ENCODE measurements around the gene DNAH17.

DNAH17 gene, protein sequence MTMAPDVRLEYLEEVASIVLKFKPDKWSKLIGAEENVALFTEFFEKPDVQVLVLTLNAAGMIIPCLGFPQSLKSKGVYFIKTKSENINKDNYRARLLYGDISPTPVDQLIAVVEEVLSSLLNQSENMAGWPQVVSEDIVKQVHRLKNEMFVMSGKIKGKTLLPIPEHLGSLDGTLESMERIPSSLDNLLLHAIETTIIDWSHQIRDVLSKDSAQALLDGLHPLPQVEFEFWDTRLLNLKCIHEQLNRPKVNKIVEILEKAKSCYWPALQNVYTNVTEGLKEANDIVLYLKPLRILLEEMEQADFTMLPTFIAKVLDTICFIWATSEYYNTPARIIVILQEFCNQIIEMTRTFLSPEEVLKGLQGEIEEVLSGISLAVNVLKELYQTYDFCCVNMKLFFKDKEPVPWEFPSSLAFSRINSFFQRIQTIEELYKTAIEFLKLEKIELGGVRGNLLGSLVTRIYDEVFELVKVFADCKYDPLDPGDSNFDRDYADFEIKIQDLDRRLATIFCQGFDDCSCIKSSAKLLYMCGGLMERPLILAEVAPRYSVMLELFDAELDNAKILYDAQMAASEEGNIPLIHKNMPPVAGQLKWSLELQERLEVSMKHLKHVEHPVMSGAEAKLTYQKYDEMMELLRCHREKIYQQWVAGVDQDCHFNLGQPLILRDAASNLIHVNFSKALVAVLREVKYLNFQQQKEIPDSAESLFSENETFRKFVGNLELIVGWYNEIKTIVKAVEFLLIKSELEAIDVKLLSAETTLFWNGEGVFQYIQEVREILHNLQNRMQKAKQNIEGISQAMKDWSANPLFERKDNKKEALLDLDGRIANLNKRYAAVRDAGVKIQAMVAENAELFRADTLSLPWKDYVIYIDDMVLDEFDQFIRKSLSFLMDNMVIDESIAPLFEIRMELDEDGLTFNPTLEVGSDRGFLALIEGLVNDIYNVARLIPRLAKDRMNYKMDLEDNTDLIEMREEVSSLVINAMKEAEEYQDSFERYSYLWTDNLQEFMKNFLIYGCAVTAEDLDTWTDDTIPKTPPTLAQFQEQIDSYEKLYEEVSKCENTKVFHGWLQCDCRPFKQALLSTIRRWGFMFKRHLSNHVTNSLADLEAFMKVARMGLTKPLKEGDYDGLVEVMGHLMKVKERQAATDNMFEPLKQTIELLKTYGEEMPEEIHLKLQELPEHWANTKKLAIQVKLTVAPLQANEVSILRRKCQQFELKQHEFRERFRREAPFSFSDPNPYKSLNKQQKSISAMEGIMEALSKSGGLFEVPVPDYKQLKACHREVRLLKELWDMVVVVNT (N-terminal part only)

DNA sequence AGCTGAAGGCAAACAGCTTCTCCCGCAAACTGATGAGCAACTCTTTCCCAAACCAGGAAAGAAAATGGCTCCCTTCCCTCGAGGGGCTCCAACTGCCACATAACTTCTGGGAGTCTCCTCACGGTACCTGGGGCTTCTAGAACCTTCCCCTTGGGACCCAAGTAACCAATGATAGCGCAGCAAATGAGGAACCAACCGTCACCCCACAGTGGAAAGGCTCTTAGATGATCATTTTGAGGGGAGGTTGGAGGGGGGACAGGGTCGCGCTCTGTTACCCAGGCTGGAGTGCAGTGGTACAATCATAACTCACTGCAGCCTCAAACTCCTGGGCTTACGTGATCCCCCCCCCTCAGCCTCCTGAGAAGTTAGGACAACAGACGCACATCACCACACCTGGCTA is at the start of gene DNAH17:
TSS of gene DNAH17 (minus strand) at position 101 of the 400 bp plus-strand sequence. CDS start 2,339 bp downstream, outside the sequence.
- DNase-seq: no peak

GRCh38 chr17:78624324-78625151 is 47.3 kb upstream of the DNAH17 start:
- no peak for DNase-seq

DNA sequence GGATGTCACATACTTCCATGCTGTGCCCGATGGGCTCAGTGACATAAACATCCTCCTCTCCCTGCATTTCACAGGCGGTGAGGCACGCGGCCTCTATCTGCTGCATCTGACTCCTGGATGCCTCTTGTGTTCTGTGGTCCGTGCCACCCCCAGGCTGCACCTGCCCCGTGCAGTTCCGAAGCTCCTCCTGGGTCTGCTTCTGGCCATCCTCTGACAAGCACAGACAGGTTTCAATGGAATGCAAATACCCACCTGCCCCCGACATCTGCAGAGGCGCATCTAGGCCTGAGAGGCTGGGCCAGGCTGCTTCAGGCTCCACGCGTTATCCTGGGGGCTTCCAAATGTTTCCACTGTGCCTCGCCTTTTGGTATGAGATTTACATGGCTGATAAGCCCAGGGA is 46.3 kb upstream of the DNAH17 start:
- DNase-seq: no peak

GRCh38 chr17:78622491-78623265 is 45.5 kb upstream of the DNAH17 start:
- DNase-seq: no peak

DNA sequence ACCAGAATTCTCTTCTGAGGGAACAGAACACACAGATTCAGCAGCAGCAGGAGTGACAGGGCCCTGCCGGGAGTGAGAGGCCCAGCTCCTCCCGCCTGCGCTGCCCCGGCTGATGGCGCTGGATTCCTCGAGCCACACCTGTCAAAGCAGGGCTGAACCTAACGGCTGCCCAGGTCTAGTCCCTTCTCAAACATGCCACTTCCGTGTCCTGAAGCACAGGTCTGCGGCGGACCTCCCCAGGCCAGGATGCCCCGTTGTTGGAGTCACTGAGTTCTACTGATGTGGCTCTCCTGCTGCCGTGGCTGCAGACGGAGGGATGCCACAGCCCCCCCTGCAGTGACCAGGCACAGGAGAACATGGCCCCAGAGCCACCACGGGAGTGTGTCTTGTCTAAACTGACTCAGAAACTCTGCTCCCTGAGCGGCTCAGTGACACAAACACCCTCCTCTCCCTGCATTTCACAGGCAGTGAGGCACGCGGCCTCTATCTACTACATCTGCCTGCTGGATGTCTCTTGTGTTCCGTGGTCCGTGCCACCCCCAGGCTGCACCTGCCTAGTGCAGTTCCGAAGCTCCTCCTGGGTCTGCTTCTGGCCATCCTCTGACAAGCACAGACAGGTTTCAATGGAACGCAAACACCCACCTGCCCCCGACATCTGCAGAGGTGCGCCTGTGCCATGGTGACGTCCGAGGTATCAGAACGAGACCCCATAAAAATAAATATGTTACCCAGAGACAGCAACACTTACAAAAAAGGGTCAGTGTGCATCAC is 44.7 kb upstream of the DNAH17 start:
- no peak for DNase-seq

GRCh38 chr17:78620099-78620498 is 42.9 kb upstream of the DNAH17 start:
- DNase-seq: no peak

- no peak for DNase-seq
Measured at GRCh38 chr17:78619334-78619733, 42.1 kb upstream of the DNAH17 start.

DNA sequence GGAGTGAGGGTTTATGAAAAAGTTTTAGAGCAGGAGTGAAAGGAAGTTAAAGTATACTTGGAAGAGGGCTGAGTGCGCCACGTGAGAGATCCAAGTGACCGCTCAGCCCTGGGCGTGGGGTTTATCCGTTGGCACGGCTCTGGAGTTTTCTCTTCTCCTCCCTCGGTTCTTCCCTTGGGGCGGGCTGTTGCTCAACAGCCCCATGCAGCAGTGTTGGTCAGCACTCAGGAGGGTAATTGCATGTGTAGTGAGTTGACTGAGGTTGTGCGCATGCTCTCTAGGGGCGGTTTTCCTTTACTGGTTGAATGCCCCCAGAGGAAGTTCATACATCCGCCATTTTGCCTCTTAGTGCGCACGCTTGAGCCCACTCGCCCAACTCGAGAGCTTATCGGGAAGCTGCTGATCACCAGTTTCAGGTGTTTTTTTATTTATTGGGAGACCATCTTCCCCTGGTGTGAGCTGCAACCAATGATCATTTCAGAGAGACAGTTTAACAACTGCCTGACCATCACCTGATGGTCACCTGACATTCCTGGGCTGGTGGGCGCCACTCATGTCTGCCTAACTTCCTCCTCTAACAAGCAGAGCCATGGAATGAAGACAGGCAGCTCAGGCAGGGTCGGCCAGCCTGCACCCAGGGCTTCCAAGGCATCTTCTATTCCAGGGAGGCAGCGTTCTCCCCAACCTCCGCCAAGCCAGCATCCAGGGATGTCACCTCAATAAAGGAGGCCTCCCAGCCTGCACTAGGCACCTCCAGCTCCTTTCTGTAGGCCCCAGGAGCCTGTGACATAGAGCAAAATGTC is 41.3 kb upstream of the DNAH17 start:
- DNase-seq: no peak

- DNase-seq: no peak
Measured at GRCh38 chr17:78617511-78618061, 40.4 kb upstream of the DNAH17 start.

DNA sequence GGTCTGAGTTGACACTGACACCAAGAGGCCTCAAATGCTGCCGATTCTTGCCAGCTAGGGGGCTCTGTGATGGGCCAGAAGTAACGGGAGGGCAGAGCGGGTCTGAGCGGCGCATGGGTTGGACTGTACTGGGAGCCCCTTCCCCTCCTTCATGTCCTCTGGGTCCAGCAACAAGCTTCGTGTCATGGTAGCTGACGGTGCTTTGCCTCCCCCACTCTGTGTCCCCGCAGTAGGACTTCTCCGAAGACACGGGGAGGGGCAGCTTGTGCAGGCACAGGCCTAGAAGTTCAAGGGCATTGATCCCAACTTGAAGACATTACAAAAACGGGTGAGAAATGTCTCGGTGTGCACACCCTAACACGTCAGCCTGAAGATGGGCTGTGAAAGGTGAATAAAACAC is 39.8 kb upstream of the DNAH17 start:
- no peak for DNase-seq

- DNase-seq: no peak
Measured at GRCh38 chr17:78615631-78616030, 38.4 kb upstream of the DNAH17 start.

GRCh38 chr17:78613416-78613815 is 36.2 kb upstream of the DNAH17 start:
- no peak for DNase-seq

- no peak for DNase-seq
Measured at GRCh38 chr17:78611607-78612006, 34.4 kb upstream of the DNAH17 start.

GRCh38 chr17:78610951-78611511 is 33.8 kb upstream of the DNAH17 start:
- DNase-seq: no peak

DNA sequence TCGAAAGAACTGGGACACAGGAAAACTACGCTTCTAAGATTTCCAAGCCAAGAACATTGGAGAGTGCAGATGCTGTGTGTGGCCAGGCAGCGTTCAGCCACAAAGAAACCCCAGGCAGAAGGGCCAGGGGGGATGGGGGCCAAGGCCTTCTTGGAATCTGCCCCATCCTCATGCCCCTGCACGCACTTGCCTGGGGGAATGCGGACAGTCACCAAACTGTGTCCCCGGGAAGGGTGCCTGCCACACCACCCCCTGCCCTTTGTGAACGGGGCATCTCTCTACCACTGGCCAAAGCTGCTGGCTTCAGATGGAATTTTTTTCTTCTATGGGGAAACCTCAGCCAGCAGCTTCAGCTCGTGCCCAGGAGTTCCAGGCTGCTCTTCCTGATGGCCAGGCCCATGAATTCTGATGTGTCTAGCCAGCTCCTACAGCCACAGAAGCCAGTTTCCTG is 32.0 kb upstream of the DNAH17 start:
- no peak for DNase-seq

- DNase-seq: no peak
Measured at GRCh38 chr17:78608804-78609186, 31.6 kb upstream of the DNAH17 start.

DNA sequence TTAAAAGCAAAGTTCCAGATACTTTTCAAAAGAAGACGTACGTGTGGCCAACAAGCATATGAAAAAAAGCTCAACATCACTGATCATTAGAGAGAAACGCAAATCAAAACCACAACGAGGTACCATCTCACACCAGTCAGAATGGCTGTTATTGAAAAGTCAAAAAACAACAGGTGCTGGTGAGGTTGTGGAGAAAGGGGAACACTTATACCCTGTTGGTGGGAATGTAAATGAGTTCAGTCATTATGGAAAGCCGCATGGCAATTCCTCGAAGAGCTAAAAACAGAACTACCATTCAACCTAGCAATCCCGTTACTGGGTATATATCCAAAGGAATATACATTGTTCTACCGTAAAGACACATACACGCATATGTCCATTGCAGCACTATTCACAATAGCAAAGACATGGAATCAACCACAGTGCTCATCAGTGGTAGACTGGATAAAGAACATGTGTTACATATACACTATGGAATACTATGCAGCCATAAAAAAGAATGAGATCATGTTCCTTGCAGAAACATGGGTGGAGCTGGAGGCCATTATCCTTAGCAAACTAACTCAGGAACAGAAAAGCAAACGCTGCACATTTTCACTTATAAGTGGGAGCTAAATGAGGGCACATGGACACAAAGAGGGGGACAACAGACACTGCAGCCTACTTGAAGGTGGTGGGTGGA is 31.1 kb upstream of the DNAH17 start:
- DNase-seq: no peak

- DNase-seq: no peak
Measured at GRCh38 chr17:78607038-78607437, 29.8 kb upstream of the DNAH17 start.
